ENCODE data around the gene WNT1.

Gene WNT1

DNA sequence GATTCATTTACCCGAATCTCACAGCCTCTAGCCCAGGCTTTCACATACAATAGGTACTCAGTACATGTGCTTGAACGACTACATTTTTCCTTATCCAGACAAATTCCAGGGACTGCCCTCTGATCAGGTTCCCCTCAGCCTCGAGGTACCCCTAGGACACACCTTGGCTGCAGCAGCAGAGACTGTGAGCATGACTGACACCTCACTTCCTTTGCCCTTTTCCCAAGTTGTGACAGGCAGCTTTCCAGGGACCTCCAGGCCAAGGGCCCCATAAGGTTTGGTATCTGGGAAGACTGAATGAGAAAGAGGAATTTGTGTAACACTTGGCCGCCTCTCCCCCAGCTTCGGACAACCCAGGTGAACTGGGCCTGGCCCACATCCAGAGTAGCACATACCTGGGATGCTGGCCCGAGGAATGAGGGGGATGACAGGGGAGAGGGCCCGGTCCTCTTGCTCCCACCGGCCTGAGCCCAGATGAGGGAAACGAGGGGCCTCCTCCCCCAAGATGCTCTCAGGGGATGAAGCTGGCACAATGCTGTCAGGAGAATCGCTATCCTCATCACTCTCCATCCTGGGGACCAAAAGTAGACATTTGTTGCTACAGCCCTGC, 50.6 kb downstream of the WNT1 start:
- peaks cover 43% of the 10 kb centered on the region for H3K36me3 ChIP-seq (ENCODE audit: control insufficient read depth, insufficient read depth, low read length)

GRCh38 chr12:49030119-49030518, 52.0 kb downstream of the WNT1 start:
- no peaks in the 10 kb centered on the region for H3K27me3 ChIP-seq (ENCODE audit: control insufficient read depth, insufficient read depth, low read length)
- no peak overlapping the region for H3K9ac ChIP-seq (ENCODE audit: low read length)
- no peaks in the 10 kb centered on the region for H3K9me3 ChIP-seq (ENCODE audit: control insufficient read depth, low read length)
- H3K4me3 ChIP-seq (ENCODE audit: low read length) = no peak overlapping the region
- peaks cover 52% of the 10 kb centered on the region for H3K36me3 ChIP-seq (ENCODE audit: control insufficient read depth, insufficient read depth, low read length)
- no peaks in the 10 kb centered on the region for H3K4me1 ChIP-seq (ENCODE audit: control insufficient read depth, insufficient read depth, low read length)

More for the DNA sequence above, 50.6 kb downstream of the WNT1 start:
- no peaks in the 10 kb centered on the region for H3K9me3 ChIP-seq (ENCODE audit: control insufficient read depth, low read length)
- H3K4me1 ChIP-seq (ENCODE audit: control insufficient read depth, insufficient read depth, low read length) = no peaks in the 10 kb centered on the region
- no peaks in the 10 kb centered on the region for H3K27me3 ChIP-seq (ENCODE audit: control insufficient read depth, insufficient read depth, low read length)
- no peak overlapping the region for H3K4me3 ChIP-seq (ENCODE audit: low read length)
- no peak overlapping the region for H3K9ac ChIP-seq (ENCODE audit: low read length)

DNA sequence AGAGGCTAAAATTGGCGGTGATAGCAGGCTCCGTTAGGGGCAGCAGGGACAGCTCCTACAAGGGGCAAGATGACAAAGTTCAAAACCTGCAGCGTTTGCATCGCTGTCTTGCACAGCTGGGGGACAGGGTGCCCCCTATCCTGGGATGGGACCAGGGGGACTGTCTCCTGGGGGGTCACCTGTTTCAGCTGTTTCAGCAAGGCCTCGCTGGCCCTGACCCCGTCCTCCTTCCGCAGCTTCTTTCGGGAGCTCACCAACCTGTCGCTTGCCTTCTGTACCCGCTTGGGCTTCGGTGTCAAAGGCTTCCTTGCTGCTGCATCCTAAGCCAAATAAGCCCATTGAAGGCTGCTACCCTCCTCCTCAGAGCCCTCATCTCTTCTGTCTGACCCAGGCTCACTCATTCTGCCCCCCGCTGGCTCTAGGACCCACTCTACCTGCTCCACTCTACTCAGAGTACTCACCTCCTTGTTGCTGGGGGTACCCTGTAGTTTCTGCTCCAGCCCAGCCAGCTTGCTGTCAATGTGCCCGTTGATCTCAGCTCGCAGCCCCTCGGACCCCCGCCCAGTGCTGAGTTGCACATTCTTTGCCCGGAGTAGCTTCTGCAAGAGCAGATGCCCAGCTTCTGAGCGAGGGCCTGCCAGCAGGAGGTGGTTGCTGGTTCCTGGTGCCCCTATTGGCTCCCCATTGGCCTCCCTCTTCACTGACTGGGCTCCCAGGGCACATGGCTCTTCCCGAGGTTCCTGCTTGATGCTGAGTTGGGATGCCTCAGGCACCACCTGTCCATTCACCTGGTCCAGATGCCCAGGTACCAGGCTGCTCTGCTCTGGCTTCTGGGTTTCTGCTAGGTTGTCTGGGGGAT, 52.8 kb downstream of the WNT1 start:
- Histone ChIP-seq H3K9ac (ENCODE audit: low read length) (no peak overlapping the region), H3K4me1 (ENCODE audit: control insufficient read depth, insufficient read depth, low read length) (no peaks in the 10 kb centered on the region), H3K4me3 (ENCODE audit: low read length) (no peak overlapping the region)

GRCh38 chr12:49031573-49032161, 53.5 kb downstream of the WNT1 start:
- no peaks in the 10 kb centered on the region for H3K27me3 ChIP-seq (ENCODE audit: control insufficient read depth, insufficient read depth, low read length)
- peaks cover 44% of the 10 kb centered on the region for H3K36me3 ChIP-seq (ENCODE audit: control insufficient read depth, insufficient read depth, low read length)
- H3K9ac ChIP-seq (ENCODE audit: low read length) = no peak overlapping the region
- no peaks in the 10 kb centered on the region for H3K4me1 ChIP-seq (ENCODE audit: control insufficient read depth, insufficient read depth, low read length)
- H3K4me3 ChIP-seq (ENCODE audit: low read length) = no peak overlapping the region
- H3K9me3 ChIP-seq (ENCODE audit: control insufficient read depth, low read length) = no peaks in the 10 kb centered on the region

More for the DNA sequence above, 52.8 kb downstream of the WNT1 start:
- Histone ChIP-seq H3K27me3 (ENCODE audit: control insufficient read depth, insufficient read depth, low read length) (no peaks in the 10 kb centered on the region), H3K9me3 (ENCODE audit: control insufficient read depth, low read length) (no peaks in the 10 kb centered on the region), H3K36me3 (ENCODE audit: control insufficient read depth, insufficient read depth, low read length) (peaks cover 51% of the 10 kb centered on the region)

All from mucosa of stomach (tissue), 1 donor.